HepG2 (cell line): ENCODE results near the gene ZNF20. TPM values are rescaled to one million over a fixed set of nuclear protein-coding genes. Genes with fewer than 3 reads are reported as not detected.

Experiments
- BRCA1 ChIP-seq: sonication (generic); formaldehyde crosslinking; IDR thresholded peaks from 2 replicates; pipeline ENCODE4 v1.4.0; 2020; ENCODE audit warnings: missing genetic modification reagents
- EZH2 ChIP-seq: conservative IDR thresholded peaks from 2 replicates; pipeline ENCODE4 v1.6.1; 2012; ENCODE audit warnings: mild to moderate bottlenecking, low read depth, low read length, moderate library complexity
- GFI1 ChIP-seq: sonication (generic); formaldehyde crosslinking; IDR thresholded peaks from 2 replicates; pipeline ENCODE4 v1.5.0; 2020; ENCODE audit warnings: missing genetic modification reagents, mild to moderate bottlenecking, borderline replicate concordance
- HINFP ChIP-seq: sonication (generic); formaldehyde crosslinking; IDR thresholded peaks from 2 replicates; pipeline ENCODE4 v1.4.0; 2020; ENCODE audit warnings: low read depth, mild to moderate bottlenecking, missing genetic modification reagents
- KDM5B ChIP-seq: sonication (generic); formaldehyde crosslinking; IDR thresholded peaks from 2 replicates; pipeline ENCODE4 v1.4.0; 2020; ENCODE audit warnings: missing genetic modification reagents, mild to moderate bottlenecking, borderline replicate concordance
- MAZ ChIP-seq, 2 experiments: sonication (generic) in 1 of 2; formaldehyde crosslinking in 1 of 2; IDR thresholded peaks; 2 replicates each; pipeline versions ENCODE4 v1.5.0 to v1.6.1; 2012 to 2020; ENCODE audit warnings: low read depth in 2 of 2, mild to moderate bottlenecking in 2 of 2, borderline replicate concordance in 1 of 2, improper control_type of control experiment in 1 of 2, low read length in 1 of 2, missing genetic modification reagents in 1 of 2, moderate library complexity in 1 of 2
- NFIB ChIP-seq: sonication (generic); formaldehyde crosslinking; IDR thresholded peaks from 2 replicates; pipeline ENCODE4 v1.9.0; 2021; ENCODE audit warnings: missing genetic modification reagents, mild to moderate bottlenecking, borderline replicate concordance
- NPAS2 ChIP-seq: sonication (generic); formaldehyde crosslinking; IDR thresholded peaks from 2 replicates; pipeline ENCODE4 v1.8.0; 2022; ENCODE audit warnings: mild to moderate bottlenecking, missing genetic modification reagents, borderline replicate concordance
- POLR2G ChIP-seq: fragments of 200-400 bp; formaldehyde crosslinking; IDR thresholded peaks from 2 replicates; pipeline ENCODE4 v1.6.1; 2018; ENCODE audit warnings: mild to moderate bottlenecking, low read depth, low read length, moderate library complexity
- PRDM15 ChIP-seq: sonication (generic); formaldehyde crosslinking; IDR thresholded peaks from 2 replicates; pipeline ENCODE4 v1.4.0; 2020; ENCODE audit warnings: missing genetic modification reagents
- PTBP1 ChIP-seq: fragments of 200-400 bp; formaldehyde crosslinking; IDR thresholded peaks from 2 replicates; pipeline ENCODE4 v1.6.1; 2018; ENCODE audit warnings: low read length, low read depth; ENCODE audit not compliant: poor library complexity, severe bottlenecking
- RXRA ChIP-seq: sonication (generic); formaldehyde crosslinking; IDR thresholded peaks from 2 replicates; pipeline ENCODE4 v1.5.1; 2020; ENCODE audit warnings: missing genetic modification reagents
- SALL1 ChIP-seq: sonication (generic); formaldehyde crosslinking; IDR thresholded peaks from 2 replicates; pipeline ENCODE4 v1.8.0; 2022; ENCODE audit warnings: mild to moderate bottlenecking, missing genetic modification reagents
- TFE3 ChIP-seq: IDR thresholded peaks from 2 replicates; pipeline ENCODE4 v1.6.1; 2016
- TOPORS ChIP-seq: sonication (generic); formaldehyde crosslinking; IDR thresholded peaks from 2 replicates; pipeline ENCODE4 v1.8.0; 2023; ENCODE audit warnings: mild to moderate bottlenecking, missing genetic modification reagents
- YEATS2 ChIP-seq: sonication (generic); formaldehyde crosslinking; IDR thresholded peaks from 2 replicates; pipeline ENCODE4 v1.4.0; 2020; ENCODE audit warnings: missing genetic modification reagents, borderline replicate concordance
- YEATS4 ChIP-seq: sonication (generic); formaldehyde crosslinking; IDR thresholded peaks from 2 replicates; pipeline ENCODE4 v1.4.0; 2020; ENCODE audit warnings: missing genetic modification reagents, borderline replicate concordance
- ZBTB7B ChIP-seq: sonication (generic); formaldehyde crosslinking; IDR thresholded peaks from 2 replicates; pipeline ENCODE4 v1.4.0; 2020; ENCODE audit warnings: missing genetic modification reagents
- ZNF331 ChIP-seq: sonication (generic); formaldehyde crosslinking; IDR thresholded peaks from 2 replicates; pipeline ENCODE4 v1.4.0; 2020; ENCODE audit warnings: missing genetic modification reagents
- ZNF335 ChIP-seq: sonication (generic); formaldehyde crosslinking; IDR thresholded peaks from 2 replicates; pipeline ENCODE4 v1.4.0; 2020; ENCODE audit warnings: missing genetic modification reagents
- ZSCAN20 ChIP-seq: sonication (generic); formaldehyde crosslinking; IDR thresholded peaks from 2 replicates; pipeline ENCODE4 v1.4.0; 2020; ENCODE audit warnings: missing genetic modification reagents, mild to moderate bottlenecking, borderline replicate concordance
- polyA plus RNA-seq, 8 experiments: library from polyadenylated mRNA; depleted of rRNA in 3 of 8; stranded (reverse) in 7 of 8; unstranded in 1 of 8; fragments of >200 nt; fragmentation: Illumina TruSeq in 4 of 8; extraction: Trizol in 4 of 8; gene quantifications; 2 replicates each; pipeline versions ENCODE4 v1.2.1 to v1.2.3, GENCODE V29; 2011 to 2016; ENCODE audit warnings: low read depth in 4 of 8, missing spikeins in 1 of 8, mixed read lengths in 1 of 8; ENCODE audit not compliant: insufficient read depth in 1 of 8
- total RNA-seq, 5 experiments: library from RNA; depleted of rRNA; stranded (reverse); fragments of >200 nt; fragmentation: Illumina TruSeq; extraction: Trizol; gene quantifications; 2 replicates each; pipeline ENCODE4 v1.2.3, GENCODE V29; 2016; ENCODE audit warnings: low read depth in 1 of 5

The ZNF20 gene
- total and polyA plus RNA-seq, 2 of the 13 experiments (the other 11 are each of a cell fraction or from before 2014, with no cell fraction given), result 1.6 to 8.0 TPM

- peak; percentile 42; the same call in 1 of the 2 replicates for TF ChIP-seq PRDM15
- no peak for TF ChIP-seq NFIB (CRISPR knock-in tag)
- peak; percentile 21; the same call in 1 of the 2 replicates for TF ChIP-seq POLR2G
- no peak for TF ChIP-seq ZNF335 (CRISPR knock-in tag)
- no peak for TF ChIP-seq MAZ (IDR thresholded peaks at IDR 0.05; ENCODE audit: borderline replicate concordance, low read depth, low read length)
- TF ChIP-seq MAZ (CRISPR knock-in tag; IDR thresholded peaks at IDR 0.05; ENCODE audit: low read depth), result no peak
- no peak for TF ChIP-seq EZH2
- peak; percentile 49; the same call in 1 of the 2 replicates for TF ChIP-seq SALL1 (CRISPR knock-in tag)
- TF ChIP-seq NPAS2 (CRISPR knock-in tag), result 0 out of 2 replicates have a peak, but pooled peaks have one; percentile 59
- TF ChIP-seq ZBTB7B (CRISPR knock-in tag), result no peak
- no peak for TF ChIP-seq GFI1 (CRISPR knock-in tag)
- no peak for TF ChIP-seq YEATS4 (CRISPR knock-in tag)
- TF ChIP-seq ZSCAN20 (CRISPR knock-in tag), result no peak
- TF ChIP-seq BRCA1, result no peak
- 0 out of 2 replicates have a peak, but pooled peaks have one; percentile 29 for TF ChIP-seq KDM5B (CRISPR knock-in tag)
- TF ChIP-seq RXRA (CRISPR knock-in tag), result peak; percentile 39; the same call in 1 of the 2 replicates
- peak; percentile 23; the same call in 1 of the 2 replicates for TF ChIP-seq YEATS2 (CRISPR knock-in tag)
- TF ChIP-seq ZNF331, result peak; percentile 6; the same call in 1 of the 2 replicates
- no peak for TF ChIP-seq TOPORS
- TF ChIP-seq TFE3 (CRISPR knock-in tag), result 0 out of 2 replicates have a peak, but pooled peaks have one; percentile 4
- TF ChIP-seq PTBP1, result no peak
- TF ChIP-seq HINFP, result 0 out of 2 replicates have a peak, but pooled peaks have one; percentile 44
These were observed 625 bp upstream of the ZNF20 start (continued) for GRCh38 chr19:12140545-12141404.
